HEK293T (cell line): ENCODE results near the gene IFNLR1.

Experiments used
- BHLHE40 ChIP-seq: fragments of 450-650 bp; IDR thresholded peaks from 2 replicates; pipeline ENCODE4 v1.6.1; 2016; ENCODE audit warnings: mild to moderate bottlenecking, moderate library complexity, borderline replicate concordance
- ELF4 ChIP-seq: fragments of 450-650 bp; IDR thresholded peaks from 2 replicates; pipeline ENCODE4 v1.6.1; 2017; ENCODE audit warnings: antibody characterized with exemption
- FOXA1 ChIP-seq: fragments of 450-650 bp; IDR thresholded peaks from 2 replicates; pipeline ENCODE4 v1.6.1; 2016; ENCODE audit warnings: mild to moderate bottlenecking
- FOXK2 ChIP-seq: fragments of 450-650 bp; IDR thresholded peaks from 2 replicates; pipeline ENCODE4 v1.6.1; 2016; ENCODE audit warnings: mild to moderate bottlenecking
- FOXM1 ChIP-seq: fragments of 450-650 bp; IDR thresholded peaks from 2 replicates; pipeline ENCODE4 v1.6.1; 2017; ENCODE audit warnings: mild to moderate bottlenecking, borderline replicate concordance
- HDGF ChIP-seq: fragments of 450-650 bp; IDR thresholded peaks from 2 replicates; pipeline ENCODE4 v1.6.1; 2017; ENCODE audit warnings: antibody characterized with exemption, borderline replicate concordance
- L3MBTL2 ChIP-seq: fragments of 450-650 bp; conservative IDR thresholded peaks from 2 replicates; pipeline ENCODE4 v1.6.1; 2016; ENCODE audit warnings: mild to moderate bottlenecking
- LEF1 ChIP-seq: fragments of 450-650 bp; IDR thresholded peaks from 2 replicates; pipeline ENCODE4 v1.6.1; 2017; ENCODE audit warnings: mild to moderate bottlenecking, borderline replicate concordance
- NFRKB ChIP-seq: fragments of 450-650 bp; IDR thresholded peaks from 2 replicates; pipeline ENCODE4 v1.6.1; 2016; ENCODE audit warnings: mild to moderate bottlenecking, moderate library complexity
- PKNOX1 ChIP-seq: fragments of 450-650 bp; IDR thresholded peaks from 2 replicates; pipeline ENCODE4 v1.6.1; 2016
- SP1 ChIP-seq: fragments of 450-650 bp; IDR thresholded peaks from 2 replicates; pipeline ENCODE4 v1.6.1; 2017
- SUZ12 ChIP-seq: fragments of 450-650 bp; IDR thresholded peaks from 2 replicates; pipeline ENCODE4 v1.6.1; 2016; ENCODE audit warnings: mild to moderate bottlenecking
- TARDBP ChIP-seq: fragments of 450-650 bp; IDR thresholded peaks from 2 replicates; pipeline ENCODE4 v1.6.1; 2016
- ZNF384 ChIP-seq: fragments of 450-650 bp; IDR thresholded peaks from 2 replicates; pipeline ENCODE4 v1.6.1; 2016

GRCh38 chr1:24203404-24203803 lies 16.3 kb upstream of the IFNLR1 start:
- no peak for TF ChIP-seq SUZ12
- TF ChIP-seq ZNF384, result no peak
- TF ChIP-seq FOXK2, result no peak
- TF ChIP-seq LEF1, result no peak
- TF ChIP-seq BHLHE40, result no peak
- TF ChIP-seq FOXM1, result no peak
- no peak for TF ChIP-seq SP1
- no peak for TF ChIP-seq L3MBTL2
- no peak for TF ChIP-seq TARDBP
- TF ChIP-seq FOXA1, result no peak
- no peak for TF ChIP-seq PKNOX1
- TF ChIP-seq HDGF, result no peak
- no peak for TF ChIP-seq ELF4
- TF ChIP-seq NFRKB, result no peak
